ENCODE data around the gene ZNF521.
"Not testable (repeated sequence)": the region's sequence is repeated elsewhere in the genome, so short reads cannot be mapped to it uniquely, and the experiment has no call there.

ZNF521 gene

GRCh38 chr18:25067275-25068025 is 284.5 kb downstream of the ZNF521 start:
- DNase-seq = no peak

- DNase-seq = no peak
Observed at GRCh38 chr18:25066516-25066915, 285.4 kb downstream of the ZNF521 start.

GRCh38 chr18:25062720-25063119 is 289.2 kb downstream of the ZNF521 start:
- no peak for DNase-seq

- DNase-seq = no peak
Observed at GRCh38 chr18:25061395-25061794, 290.6 kb downstream of the ZNF521 start.

- no peak for DNase-seq
Observed at GRCh38 chr18:25058521-25058920, 293.4 kb downstream of the ZNF521 start.

- no peak for DNase-seq
Observed at GRCh38 chr18:25057491-25058050, 294.4 kb downstream of the ZNF521 start.

GRCh38 chr18:25056429-25056828 is 295.5 kb downstream of the ZNF521 start:
- no peak for DNase-seq

- no peak for DNase-seq
Observed at GRCh38 chr18:25055076-25055475, 296.9 kb downstream of the ZNF521 start.

GRCh38 chr18:25053466-25053865 is 298.5 kb downstream of the ZNF521 start:
- no peak for DNase-seq

- DNase-seq = no peak
Observed at GRCh38 chr18:25052511-25052921, 299.4 kb downstream of the ZNF521 start.

GRCh38 chr18:25050605-25051004 is 301.4 kb downstream of the ZNF521 start:
- DNase-seq = no peak

GRCh38 chr18:25047983-25048382 is 304.0 kb downstream of the ZNF521 start:
- no peak for DNase-seq

- no peak for DNase-seq
Observed at GRCh38 chr18:25047421-25047820, 304.5 kb downstream of the ZNF521 start.

- DNase-seq = no peak
Observed at GRCh38 chr18:25044694-25045093, 307.3 kb downstream of the ZNF521 start.

- DNase-seq = no peak
Observed at GRCh38 chr18:25043104-25043503, 308.9 kb downstream of the ZNF521 start.

- DNase-seq = no peak
Observed at GRCh38 chr18:25042641-25043051, 309.3 kb downstream of the ZNF521 start.

- no peak for DNase-seq
Observed at GRCh38 chr18:25039781-25040180, 312.2 kb downstream of the ZNF521 start.

- no peak for DNase-seq
Observed at GRCh38 chr18:25038261-25038660, 313.7 kb downstream of the ZNF521 start.

- DNase-seq = no peak
Observed at GRCh38 chr18:25033747-25034471, 318.1 kb downstream of the ZNF521 start.

- not testable (repeated sequence) for DNase-seq
Observed at GRCh38 chr18:25033175-25033574, 318.8 kb downstream of the ZNF521 start.

GRCh38 chr18:25029802-25030201 is 322.2 kb downstream of the ZNF521 start:
- no peak for DNase-seq

GRCh38 chr18:25019931-25020330 is 332.0 kb downstream of the ZNF521 start:
- no peak for DNase-seq

GRCh38 chr18:25019086-25019860 is 332.7 kb downstream of the ZNF521 start:
- no peak for DNase-seq

Measured in GDM1 (cell line).